Myocyte (in vitro differentiated cells): ENCODE measurements around the gene SMIM29. TPM values are rescaled to one million over a fixed set of nuclear protein-coding genes. Genes with fewer than 3 reads are reported as not detected.
"Not testable (repeated sequence)": the region's sequence is repeated elsewhere in the genome, so short reads cannot be mapped to it uniquely, and the experiment has no call there.

Experiments
- DNase-seq: peaks from one replicate; pipeline ENCODE4 v3.0.0-alpha.2; 2012; ENCODE audit warnings: low read depth
- polyA plus RNA-seq: library from polyadenylated mRNA; unstranded; fragments of >200 nt; gene quantifications from one replicate; pipeline ENCODE4 v1.2.1, GENCODE V29; 2012; ENCODE audit warnings: missing spikeins
- total RNA-seq: library from RNA; depleted of rRNA; stranded (reverse); fragments of >200 nt; gene quantifications from 2 replicates; pipeline ENCODE4 v1.2.3, GENCODE V29; 2014

SMIM29 gene
- total RNA-seq = 21.6 and 25.5 TPM in 2 replicates
- polyA plus RNA-seq = 41.5 TPM

GRCh38 chr6:34248727-34249468 is at the start of gene SMIM29:
Gene SMIM29 (minus strand): TSS chr6:34249006. CDS start chr6:34247791, 1,215 bp downstream.
- DNase-seq = peak; percentile 96

GRCh38 chr6:34295721-34296120 is 46.9 kb upstream of the SMIM29 start:
- DNase-seq = peak; percentile 83

GRCh38 chr6:34292954-34293353 is 44.1 kb upstream of the SMIM29 start:
- peak; percentile 68 for DNase-seq

- DNase-seq = no peak
These were observed 40.3 kb upstream of the SMIM29 start for GRCh38 chr6:34289137-34289536.

- no peak for DNase-seq
These were observed 39.8 kb upstream of the SMIM29 start for GRCh38 chr6:34288581-34288980.

GRCh38 chr6:34285448-34286164 is 36.8 kb upstream of the SMIM29 start:
- no peak for DNase-seq

GRCh38 chr6:34284563-34285447 is 36.0 kb upstream of the SMIM29 start:
- DNase-seq = peak; percentile 57

GRCh38 chr6:34281702-34282334 is 33.0 kb upstream of the SMIM29 start:
- no peak for DNase-seq

GRCh38 chr6:34280216-34280615 is 31.4 kb upstream of the SMIM29 start:
- DNase-seq = no peak

- no peak for DNase-seq
These were observed 30.0 kb upstream of the SMIM29 start for GRCh38 chr6:34278833-34279232.

- DNase-seq = no peak
These were observed 28.9 kb upstream of the SMIM29 start for GRCh38 chr6:34277763-34278112.

GRCh38 chr6:34276881-34277762 is 28.3 kb upstream of the SMIM29 start:
- DNase-seq = no peak

GRCh38 chr6:34276191-34276590 is 27.4 kb upstream of the SMIM29 start:
- DNase-seq = no peak

- no peak for DNase-seq
These were observed 26.5 kb upstream of the SMIM29 start for GRCh38 chr6:34275128-34275804.

GRCh38 chr6:34274129-34274528 is 25.3 kb upstream of the SMIM29 start:
- no peak for DNase-seq

- DNase-seq = no peak
These were observed 24.5 kb upstream of the SMIM29 start for GRCh38 chr6:34273242-34273805.

GRCh38 chr6:34272013-34272926 is 23.5 kb upstream of the SMIM29 start:
- no peak for DNase-seq

GRCh38 chr6:34269658-34270341 is 21.0 kb upstream of the SMIM29 start:
- not testable (repeated sequence) for DNase-seq
